H1 (cell line): Measurements from ENCODE around the gene PAEP. TPM values are rescaled to one million over a fixed set of nuclear protein-coding genes. Genes with fewer than 3 reads are reported as not detected.

Experiments
- CTCF ChIA-PET: fragments of 300-600 bp; sonication (Branson Sonifier 250); formaldehyde crosslinking; loops from one replicate; lab custom pipeline; 2021; ENCODE audit not compliant: partially characterized antibody; lab: Charles Lee
- POLR2A ChIA-PET: fragments of 300-600 bp; sonication (Branson Sonifier 250); formaldehyde crosslinking; loops from one replicate; lab custom pipeline; 2021; ENCODE audit warnings: inconsistent platforms; ENCODE audit not compliant: partially characterized antibody; lab: Charles Lee
- DNase-seq, 2 experiments: peaks; one replicate each; pipeline versions ENCODE4 v3.0.0 to v3.0.0-alpha.2; 2010 to 2022; ENCODE audit warnings: low spot score in 2 of 2, low read depth in 1 of 2, mixed read lengths in 1 of 2
- FAIRE-seq: peaks from 2 replicates; lab custom pipeline; 2011; peaks lifted over from hg19 to GRCh38; lab: Jason Lieb, UNC
- H2AFZ ChIP-seq: 2 replicates; pipeline ENCODE4 v1.8.1; 2012; ENCODE audit warnings: low read length, inconsistent platforms
- H2AK5ac ChIP-seq: 2 replicates; pipeline ENCODE4 v1.6.1; 2013; ENCODE audit warnings: low read depth, low read length
- H2BK120ac ChIP-seq: replicated peaks from 2 replicates; pipeline ENCODE3; 2013; ENCODE audit warnings: low read depth, low read length, inconsistent platforms
- H2BK12ac ChIP-seq: 2 replicates; pipeline ENCODE4 v1.6.1; 2013; ENCODE audit warnings: low read depth, low read length
- H2BK15ac ChIP-seq: 2 replicates; pipeline ENCODE4 v1.6.1; 2013; ENCODE audit warnings: low read length
- H2BK20ac ChIP-seq: 2 replicates; pipeline ENCODE4 v1.6.1; 2013; ENCODE audit warnings: low read length
- H2BK5ac ChIP-seq: 2 replicates; pipeline ENCODE4 v1.6.1; 2013; ENCODE audit warnings: low read depth, low read length
- H3K14ac ChIP-seq: 2 replicates; pipeline ENCODE4 v1.6.1; 2013; ENCODE audit warnings: inconsistent platforms; ENCODE audit not compliant: insufficient read length
- H3K18ac ChIP-seq: 2 replicates; pipeline ENCODE4 v1.6.1; 2013; ENCODE audit warnings: low read length; ENCODE audit errors: extremely low read depth
- H3K23ac ChIP-seq: 2 replicates; pipeline ENCODE4 v1.6.1; 2013; ENCODE audit warnings: inconsistent platforms; ENCODE audit not compliant: insufficient read length
- H3K23me2 ChIP-seq: 2 replicates; pipeline ENCODE4 v1.6.1; 2013; ENCODE audit warnings: low read depth, low read length
- H3K27ac ChIP-seq: 2 replicates; pipeline ENCODE4 v1.6.1; 2011; ENCODE audit warnings: low read depth, low read length, inconsistent platforms
- H3K27me3 ChIP-seq, 4 experiments: replicated peaks in 1 of 4; 1 replicate in 1 of 4; 2 replicates in 3 of 4; pipeline versions ENCODE4 v1.6.1 to v1.8.1; 2011 to 2013; ENCODE audit warnings: low read length in 3 of 4, mild to moderate bottlenecking in 3 of 4, inconsistent platforms in 2 of 4, mixed read lengths in 2 of 4, moderate library complexity in 1 of 4; ENCODE audit not compliant: control insufficient read depth in 3 of 4, insufficient read depth in 3 of 4; ENCODE audit errors: extremely low read depth in 1 of 4
- H3K36me3 ChIP-seq, 4 experiments: 2 replicates each; pipeline versions ENCODE4 v1.6.1 to v1.8.1; 2011 to 2013; ENCODE audit warnings: mild to moderate bottlenecking in 4 of 4, low read length in 3 of 4, moderate library complexity in 2 of 4, control low read depth in 1 of 4, inconsistent platforms in 1 of 4; ENCODE audit not compliant: insufficient read depth in 4 of 4, control insufficient read depth in 2 of 4
- H3K4ac ChIP-seq: replicated peaks from 2 replicates; pipeline ENCODE3; 2013; ENCODE audit warnings: low read length, low read depth, mixed read lengths, inconsistent platforms; ENCODE audit not compliant: insufficient read length
- H3K4me1 ChIP-seq, 4 experiments: replicated peaks in 1 of 4; 1 replicate in 1 of 4; 2 replicates in 3 of 4; pipeline versions ENCODE4 v1.6.1 to v1.8.1; 2011 to 2013; ENCODE audit warnings: low read length in 3 of 4, inconsistent platforms in 2 of 4, mixed read lengths in 1 of 4; ENCODE audit not compliant: insufficient read depth in 4 of 4, control insufficient read depth in 3 of 4
- H3K4me2 ChIP-seq, 2 experiments: 2 replicates each; pipeline versions ENCODE4 v1.6.1 to v1.8.1; 2011 to 2013; ENCODE audit warnings: low read depth in 2 of 2, low read length in 2 of 2, control low read depth in 1 of 2, inconsistent platforms in 1 of 2, mild to moderate bottlenecking in 1 of 2; ENCODE audit not compliant: insufficient read depth in 1 of 2
- H3K4me3 ChIP-seq, 4 experiments: fragments of 200-600, 300-600 bp in 1 of 4; sonication (generic), shearing (Covaris generic), sonication (Bioruptor Twin) in 1 of 4; 2 replicates each; pipeline versions ENCODE4 v1.5.1 to v1.8.1; 2011 to 2016; ENCODE audit warnings: low read length in 4 of 4, low read depth in 3 of 4, control low read depth in 2 of 4, inconsistent platforms in 2 of 4, mild to moderate bottlenecking in 2 of 4, mixed read lengths in 1 of 4, moderate library complexity in 1 of 4; ENCODE audit not compliant: insufficient read depth in 2 of 4; ENCODE audit errors: extremely low read depth in 1 of 4
- H3K56ac ChIP-seq: replicated peaks from 2 replicates; pipeline ENCODE3; 2013; ENCODE audit warnings: low read depth, mild to moderate bottlenecking, mixed read lengths, low read length, inconsistent platforms; ENCODE audit not compliant: insufficient read length
- H3K79me1 ChIP-seq: 2 replicates; pipeline ENCODE4 v1.6.1; 2013; ENCODE audit warnings: low read depth, low read length, control low read depth
- H3K79me2 ChIP-seq, 2 experiments: 2 replicates each; pipeline versions ENCODE4 v1.6.1 to v1.8.1; 2012 to 2013; ENCODE audit warnings: low read length in 2 of 2, mild to moderate bottlenecking in 2 of 2, inconsistent platforms in 1 of 2; ENCODE audit not compliant: insufficient read depth in 2 of 2, control insufficient read depth in 1 of 2
- H3K9ac ChIP-seq, 4 experiments: replicated peaks in 1 of 4; 1 replicate in 1 of 4; 2 replicates in 3 of 4; pipeline versions ENCODE4 v1.6.1 to v1.8.1; 2011 to 2013; ENCODE audit warnings: low read depth in 3 of 4, low read length in 3 of 4, control low read depth in 2 of 4, mild to moderate bottlenecking in 2 of 4, moderate library complexity in 2 of 4, inconsistent platforms in 1 of 4; ENCODE audit errors: extremely low read depth in 1 of 4
- H3K9me3 ChIP-seq, 2 experiments: 2 replicates each; pipeline versions ENCODE4 v1.6.1 to v1.8.1; 2012 to 2013; ENCODE audit warnings: mild to moderate bottlenecking in 2 of 2, moderate library complexity in 2 of 2, control low read depth in 1 of 2, inconsistent platforms in 1 of 2, low read depth in 1 of 2, low read length in 1 of 2, mixed read lengths in 1 of 2; ENCODE audit not compliant: insufficient read depth in 2 of 2
- H4K20me1 ChIP-seq, 2 experiments: replicated peaks in 1 of 2; 2 replicates each; pipeline versions ENCODE3 to v1.8.1; 2011 to 2013; ENCODE audit warnings: inconsistent platforms in 2 of 2, low read length in 2 of 2, mild to moderate bottlenecking in 1 of 2; ENCODE audit not compliant: insufficient read depth in 2 of 2, control insufficient read depth in 1 of 2
- H4K5ac ChIP-seq: 2 replicates; pipeline ENCODE4 v1.6.1; 2013; ENCODE audit warnings: low read length, low read depth, mixed read lengths, inconsistent platforms; ENCODE audit not compliant: insufficient read length
- H4K8ac ChIP-seq: 2 replicates; pipeline ENCODE4 v1.8.0; 2013; ENCODE audit warnings: mild to moderate bottlenecking, moderate library complexity, low read length, inconsistent platforms; ENCODE audit not compliant: insufficient read depth; ENCODE audit errors: extremely low read depth
- H4K91ac ChIP-seq: replicated peaks from 2 replicates; pipeline ENCODE3; 2013; ENCODE audit warnings: low read length, mixed read lengths, inconsistent platforms; ENCODE audit not compliant: insufficient read length
- ASH2L ChIP-seq: fragments of 200-600, 300-600 bp; sonication (generic); IDR thresholded peaks from one replicate; pipeline ENCODE4 v1.7.1; 2017; ENCODE audit warnings: low read length
- CHD2 ChIP-seq: IDR thresholded peaks from 2 replicates; pipeline ENCODE4 v1.6.1; 2012; ENCODE audit warnings: low read length, improper control_type of control experiment
- MAFK ChIP-seq: IDR thresholded peaks from 2 replicates; pipeline ENCODE4 v1.6.1; 2012; ENCODE audit warnings: low read depth, mild to moderate bottlenecking, improper control_type of control experiment, low read length
- SIN3A ChIP-seq, 2 experiments: IDR thresholded peaks in 1 of 2; conservative IDR thresholded peaks in 1 of 2; 2 replicates each; pipeline ENCODE4 v1.6.1; 2011 to 2012; ENCODE audit warnings: low read length in 2 of 2, improper control_type of control experiment in 1 of 2, low read depth in 1 of 2, mild to moderate bottlenecking in 1 of 2
- SP2 ChIP-seq: IDR thresholded peaks from 2 replicates; pipeline ENCODE4 v1.6.1; 2012; ENCODE audit warnings: mild to moderate bottlenecking, low read length, inconsistent platforms
- SUZ12 ChIP-seq: fragments of 200-600 bp; sonication (generic); IDR thresholded peaks from 2 replicates; pipeline ENCODE4 v1.6.1; 2012; ENCODE audit warnings: mild to moderate bottlenecking, inconsistent platforms, low read length, moderate library complexity, mixed read lengths
- WGBS, 2 experiments: shearing (Covaris generic) in 1 of 2; methylation state at CpG; one replicate each; pipeline versions ENCODE4 v1.1.6 to v1.1.7; 2013 to 2015; ENCODE audit warnings: low lambda C conversion rate in 2 of 2, mixed read lengths in 2 of 2, inconsistent platforms in 1 of 2, low coverage in 1 of 2, missing lambda C conversion rate in 1 of 2; ENCODE audit not compliant: insufficient replicate concordance in 2 of 2, insufficient coverage in 1 of 2, insufficient read length in 1 of 2; ENCODE audit errors: extremely low coverage in 1 of 2, missing lambda C conversion rate in 1 of 2; 5-methylcytosine and 5-hydroxymethylcytosine counted together
- polyA plus RNA-seq, 7 experiments: library from polyadenylated mRNA; depleted of rRNA in 3 of 7; stranded (reverse) in 5 of 7; unstranded in 2 of 7; fragments of >200 nt in 5 of 7; fragments of 200-250 nt in 2 of 7; gene quantifications; 1 replicate in 5 of 7; 2 replicates in 1 of 7; 4 replicates in 1 of 7; pipeline versions ENCODE4 v1.2.1 to v1.2.3, GENCODE V29; 2011 to 2013; ENCODE audit warnings: missing spikeins in 2 of 7, mixed read lengths in 2 of 7
- total RNA-seq: library from RNA; stranded (reverse); fragmentation: NEBNext Ultra II Directional; extraction: Animal tissue kit (Norgen Biotek cat#: 25700); gene quantifications from 2 replicates; pipeline ENCODE4 v1.2.1, GENCODE V29; 2021

PAEP gene
- total and polyA plus RNA-seq, 2 of the 8 experiments (the other 6 are each of a cell fraction or from before 2014, with no cell fraction given) = not detected

GRCh38 chr9:135574943-135575342 is 13.4 kb downstream of the PAEP start:
- H3K9ac ChIP-seq = no peak overlapping the region
- whole genome bisulfite sequencing, 2 experiments = 93% methylated on average over 15 of the region's 15 CpGs; no CpG with 5 or more reads in 1 of the 2 experiments

More at GRCh38 chr9:135574943-135575342, 13.4 kb downstream of the PAEP start:
- H3K27me3 ChIP-seq = no peaks in the 10 kb centered on the region
- no peak overlapping the region for H3K4ac ChIP-seq
- no peak overlapping the region for H4K91ac ChIP-seq
- no peak overlapping the region for H4K8ac ChIP-seq
- no peak overlapping the region for H3K4me2 ChIP-seq
- peaks cover 0 to 4% of the 10 kb centered on the region in 2 experiments for H4K20me1 ChIP-seq
- H3K56ac ChIP-seq = no peak overlapping the region
- H3K79me2 ChIP-seq = no peaks in the 10 kb centered on the region
- H2AK5ac ChIP-seq = no peak overlapping the region
- FAIRE-seq (no peak), DNase-seq (no peak)
- 0 out of 7 replicates have a peak, but pooled peaks cover 0 to 3% (median 0%) of the 10 kb centered on the region in 4 experiments for H3K4me1 ChIP-seq
- no peak overlapping the region for H3K27ac ChIP-seq
- no peak for TF ChIP-seq ASH2L
- no peak for TF ChIP-seq SIN3A (conservative IDR thresholded peaks at IDR 0.05 in 1 of 2, IDR thresholded peaks at IDR 0.05 in 1 of 2; ENCODE audit: low read depth in 1 of 2, low read length in 2 of 2)
- TF ChIP-seq CHD2 = no peak
- no peak for TF ChIP-seq MAFK
- no peak for TF ChIP-seq SP2
- TF ChIP-seq SUZ12 = no peak
- no peak overlapping the region for H2BK15ac ChIP-seq
- no peak overlapping the region for H2AFZ ChIP-seq
- H3K79me1 ChIP-seq = no peaks in the 10 kb centered on the region
- H3K18ac ChIP-seq = no peak overlapping the region
- no peak overlapping the region for H4K5ac ChIP-seq
- no peaks in the 10 kb centered on the region for H3K36me3 ChIP-seq
- no peak overlapping the region for H2BK12ac ChIP-seq
- H2BK120ac ChIP-seq = no peak overlapping the region
- POLR2A ChIA-PET = no interaction called here
- H3K14ac ChIP-seq = no peak overlapping the region
- H3K23me2 ChIP-seq = peaks cover 25% of the 10 kb centered on the region; the same call in 1 of the 2 replicates
- no peak overlapping the region for H2BK5ac ChIP-seq
- H3K4me3 ChIP-seq = no peak overlapping the region
- H3K23ac ChIP-seq = no peak overlapping the region
- no peak overlapping the region for H2BK20ac ChIP-seq
- CTCF ChIA-PET = interaction anchor here (1.3 kb wide), 1 partner anchor 41 kb away, joined by 3 read pairs; no protein-coding TSS in a partner anchor
- H3K9me3 ChIP-seq = no peaks in the 10 kb centered on the region
